MM.1S (cell line): Measurements from ENCODE around the gene FAAP24.
A peak's percentile ranks its signal among the peaks of the same experiment; 100 is the strongest.
"Not testable (repeated sequence)": the region's sequence is repeated elsewhere in the genome, so short reads cannot be mapped to it uniquely, and the experiment has no call there.

Experiments used
- DNase-seq: peaks from one replicate; pipeline ENCODE4 v3.0.0-alpha.2; 2015
- H2AFZ ChIP-seq: fragments of 300-600 bp; sonication (generic); 2 replicates; pipeline ENCODE4 v1.6.0; 2016; ENCODE audit warnings: antibody characterized with exemption, low read length
- H3F3A ChIP-seq: fragments of 300-600 bp; sonication (generic); 2 replicates; pipeline ENCODE4 v1.6.1; 2016; ENCODE audit warnings: mild to moderate bottlenecking, antibody characterized with exemption, low read length, moderate library complexity, mixed read lengths; ENCODE audit not compliant: insufficient read depth
- H3K27ac ChIP-seq: fragments of 300-600 bp; sonication (generic); 2 replicates; pipeline ENCODE4 v1.5.1; 2016; ENCODE audit warnings: mild to moderate bottlenecking, low read length
- H3K27me3 ChIP-seq: fragments of 300-600 bp; sonication (generic); replicated peaks from 2 replicates; pipeline ENCODE4 v1.6.0; 2016; ENCODE audit warnings: low read length; ENCODE audit not compliant: insufficient read depth
- H3K36me3 ChIP-seq: fragments of 300-600 bp; sonication (generic); replicated peaks from 2 replicates; pipeline ENCODE4 v1.6.1; 2016; ENCODE audit warnings: mild to moderate bottlenecking, low read length, mixed read lengths; ENCODE audit not compliant: insufficient read depth
- H3K4me1 ChIP-seq: fragments of 300-600 bp; sonication (generic); 2 replicates; pipeline ENCODE4 v1.6.1; 2016; ENCODE audit warnings: low read length, mixed read lengths
- H3K4me2 ChIP-seq: fragments of 300-600 bp; sonication (generic); 2 replicates; pipeline ENCODE4 v1.6.0; 2016; ENCODE audit warnings: low read depth, low read length
- H3K4me3 ChIP-seq: fragments of 300-600 bp; sonication (generic); 2 replicates; pipeline ENCODE4 v1.5.1; 2016; ENCODE audit warnings: low read length, mixed read lengths
- H3K79me2 ChIP-seq: fragments of 300-600 bp; sonication (generic); 2 replicates; pipeline ENCODE4 v1.6.1; 2016; ENCODE audit warnings: mixed run types, low read length, mixed read lengths
- H3K9ac ChIP-seq: fragments of 300-600 bp; sonication (generic); 2 replicates; pipeline ENCODE4 v1.6.1; 2016; ENCODE audit warnings: low read length, mixed read lengths
- H3K9me2 ChIP-seq: fragments of 300-600 bp; sonication (generic); replicated peaks from 2 replicates; pipeline ENCODE4 v1.6.1; 2016; ENCODE audit warnings: mild to moderate bottlenecking, low read length, mixed read lengths; ENCODE audit not compliant: insufficient read depth
- H3K9me3 ChIP-seq: fragments of 300-600 bp; sonication (generic); replicated peaks from 2 replicates; pipeline ENCODE4 v1.6.1; 2016; ENCODE audit warnings: mild to moderate bottlenecking, low read length, mixed read lengths; ENCODE audit not compliant: insufficient read depth
- H4K20me1 ChIP-seq: fragments of 300-600 bp; sonication (generic); 2 replicates; pipeline ENCODE4 v1.6.1; 2016; ENCODE audit warnings: mild to moderate bottlenecking, low read length, moderate library complexity, mixed read lengths; ENCODE audit not compliant: insufficient read depth
- EZH2 ChIP-seq: fragments of 300-600 bp; sonication (generic); optimal IDR thresholded peaks from 2 replicates; pipeline ENCODE3; 2017; ENCODE audit warnings: low read depth, mild to moderate bottlenecking, antibody characterized with exemption, low read length, mixed read lengths
- EZH2phosphoT487 ChIP-seq: fragments of 300-600 bp; sonication (generic); IDR thresholded peaks from 2 replicates; pipeline ENCODE4 v1.6.1; 2018; ENCODE audit warnings: antibody characterized with exemption, low read length
- TF ChIP-seq, protein P1 (sequence below): fragments of 300-600 bp; sonication (generic); IDR thresholded peaks from 2 replicates; pipeline ENCODE4 v1.5.1; 2016; ENCODE audit warnings: antibody characterized with exemption, low read length, mixed read lengths

FAAP24 gene

DNA sequence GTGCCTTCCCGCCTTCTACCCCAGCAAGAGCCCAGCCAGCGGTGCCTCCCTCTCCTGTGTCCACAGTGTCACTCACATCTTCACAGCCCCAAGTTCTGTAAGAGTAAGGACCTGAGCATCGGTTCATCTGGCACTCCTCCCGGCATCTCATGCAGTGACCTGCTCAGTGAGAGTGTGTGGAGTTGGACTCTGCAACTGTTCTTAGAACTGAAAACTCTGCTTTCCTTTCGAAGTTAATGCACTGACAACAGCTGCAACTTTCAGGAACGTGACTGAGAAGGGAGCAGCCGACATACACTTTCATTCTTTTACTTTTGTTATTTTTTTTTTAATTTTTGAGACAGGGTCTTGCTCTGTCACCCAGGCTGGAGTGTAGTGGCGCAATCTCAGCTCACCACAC lies 41.5 kb upstream of the FAAP24 start:
- Histone ChIP-seq H3K36me3 (no peaks in the 10 kb centered on the region), H3K9me3 (no peaks in the 10 kb centered on the region), H3K27me3 (no peaks in the 10 kb centered on the region), H3K9me2 (no peaks in the 10 kb centered on the region), H3K4me3 (no peak overlapping the region), H3K9ac (no peak overlapping the region), H4K20me1 (no peaks in the 10 kb centered on the region), H3F3A (no peaks in the 10 kb centered on the region), H2AFZ (no peak overlapping the region), H3K4me2 (no peak overlapping the region), H3K4me1 (peaks cover 4% of the 10 kb centered on the region; the same call in 1 of the 2 replicates), H3K79me2 (no peaks in the 10 kb centered on the region), H3K27ac (no peak overlapping the region)
- TF ChIP-seq EZH2phosphoT487: no peak
- DNase-seq: peak; percentile 50

DNA sequence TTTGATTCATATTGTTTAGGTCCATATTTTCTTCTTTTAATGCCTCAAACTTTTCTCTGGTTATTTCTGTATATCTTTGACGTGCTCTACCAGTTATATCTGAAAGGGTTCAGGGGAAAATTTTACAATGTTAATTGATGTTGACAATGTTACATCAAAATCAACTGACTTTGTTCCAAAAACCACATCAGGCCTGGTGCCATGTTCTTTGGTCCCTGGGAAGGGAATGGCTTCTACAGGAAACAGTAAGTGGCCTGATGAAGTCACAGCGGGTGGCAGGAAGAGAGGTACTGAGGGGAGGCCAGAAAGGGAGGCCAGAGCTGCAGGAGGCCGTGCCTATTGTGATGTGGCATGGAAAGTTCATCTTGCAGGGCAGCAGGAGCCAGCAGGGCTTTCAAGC lies 38.5 kb upstream of the FAAP24 start:
- Histone ChIP-seq H3K36me3 (no peaks in the 10 kb centered on the region), H3K4me3 (no peak overlapping the region), H3K4me2 (no peak overlapping the region), H2AFZ (no peak overlapping the region), H3K9me3 (no peaks in the 10 kb centered on the region), H3K79me2 (no peaks in the 10 kb centered on the region), H3K27me3 (no peaks in the 10 kb centered on the region), H3K4me1 (peaks cover 4% of the 10 kb centered on the region; the same call in 1 of the 2 replicates), H3K27ac (no peak overlapping the region), H3K9ac (no peak overlapping the region), H4K20me1 (no peaks in the 10 kb centered on the region), H3F3A (no peaks in the 10 kb centered on the region), H3K9me2 (no peaks in the 10 kb centered on the region)
- TF ChIP-seq, protein P1, sequence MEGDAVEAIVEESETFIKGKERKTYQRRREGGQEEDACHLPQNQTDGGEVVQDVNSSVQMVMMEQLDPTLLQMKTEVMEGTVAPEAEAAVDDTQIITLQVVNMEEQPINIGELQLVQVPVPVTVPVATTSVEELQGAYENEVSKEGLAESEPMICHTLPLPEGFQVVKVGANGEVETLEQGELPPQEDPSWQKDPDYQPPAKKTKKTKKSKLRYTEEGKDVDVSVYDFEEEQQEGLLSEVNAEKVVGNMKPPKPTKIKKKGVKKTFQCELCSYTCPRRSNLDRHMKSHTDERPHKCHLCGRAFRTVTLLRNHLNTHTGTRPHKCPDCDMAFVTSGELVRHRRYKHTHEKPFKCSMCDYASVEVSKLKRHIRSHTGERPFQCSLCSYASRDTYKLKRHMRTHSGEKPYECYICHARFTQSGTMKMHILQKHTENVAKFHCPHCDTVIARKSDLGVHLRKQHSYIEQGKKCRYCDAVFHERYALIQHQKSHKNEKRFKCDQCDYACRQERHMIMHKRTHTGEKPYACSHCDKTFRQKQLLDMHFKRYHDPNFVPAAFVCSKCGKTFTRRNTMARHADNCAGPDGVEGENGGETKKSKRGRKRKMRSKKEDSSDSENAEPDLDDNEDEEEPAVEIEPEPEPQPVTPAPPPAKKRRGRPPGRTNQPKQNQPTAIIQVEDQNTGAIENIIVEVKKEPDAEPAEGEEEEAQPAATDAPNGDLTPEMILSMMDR: no peak
- TF ChIP-seq EZH2phosphoT487 (no peak), EZH2 (no peak)
- DNase-seq: no peak

DNA sequence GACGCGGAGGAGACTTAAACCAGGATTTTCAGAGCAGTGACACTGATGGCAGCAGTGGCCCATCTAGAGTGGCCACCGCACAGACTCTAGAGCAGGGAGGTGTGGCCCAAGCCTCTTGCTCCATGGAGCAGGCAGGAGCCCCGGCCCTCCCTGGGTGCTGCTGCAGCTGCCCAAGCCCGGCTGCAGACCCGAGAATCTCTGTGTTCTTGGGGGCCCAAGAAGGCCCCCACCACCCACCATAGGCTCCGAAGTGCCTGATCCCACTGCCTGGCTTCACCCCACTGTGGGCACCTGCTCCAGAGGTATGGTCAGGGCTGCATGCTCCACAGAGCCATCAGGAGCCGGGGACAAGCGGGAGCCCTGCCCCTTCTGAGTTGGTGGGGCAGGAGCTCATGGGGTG lies 36.4 kb upstream of the FAAP24 start:
- Histone ChIP-seq H3K36me3 (no peaks in the 10 kb centered on the region), H3K4me3 (no peak overlapping the region), H3K27ac (no peak overlapping the region), H3K4me1 (no peaks in the 10 kb centered on the region), H4K20me1 (no peaks in the 10 kb centered on the region), H2AFZ (no peak overlapping the region), H3K79me2 (no peaks in the 10 kb centered on the region), H3K4me2 (no peak overlapping the region), H3K9me2 (no peaks in the 10 kb centered on the region), H3F3A (no peaks in the 10 kb centered on the region), H3K27me3 (no peaks in the 10 kb centered on the region), H3K9me3 (no peaks in the 10 kb centered on the region), H3K9ac (no peak overlapping the region)
- no peak for DNase-seq
- TF ChIP-seq, protein P1: no peak
- no peak for TF ChIP-seq EZH2phosphoT487
- TF ChIP-seq EZH2: no peak

DNA sequence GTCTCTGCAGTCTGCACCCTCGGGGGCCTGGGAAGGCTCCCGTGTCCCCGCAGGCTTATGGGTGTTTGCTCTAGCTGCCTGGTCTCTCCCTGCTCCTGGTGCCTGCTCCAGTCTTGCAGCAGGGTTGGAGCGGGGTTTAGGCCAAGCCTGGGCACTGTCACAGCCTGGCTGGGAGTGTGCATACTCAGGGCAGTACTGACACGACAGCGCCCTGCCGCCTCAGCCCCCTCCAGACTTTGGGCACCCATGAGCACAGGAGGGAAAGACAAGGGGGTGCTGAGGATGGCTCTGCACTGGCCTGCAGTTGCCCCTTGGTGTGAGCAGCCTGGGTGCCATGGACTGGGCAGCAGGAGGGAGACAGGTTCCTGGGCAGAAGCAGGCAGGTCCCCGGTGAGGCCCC lies 36.0 kb upstream of the FAAP24 start:
- no peaks in the 10 kb centered on the region for H3K36me3 ChIP-seq
- no peaks in the 10 kb centered on the region for H3K27me3 ChIP-seq
- H3K9ac ChIP-seq: no peak overlapping the region
- DNase-seq: no peak
- H2AFZ ChIP-seq: no peak overlapping the region
- no peaks in the 10 kb centered on the region for H3F3A ChIP-seq
- TF ChIP-seq, protein P1: no peak
- TF ChIP-seq EZH2phosphoT487: no peak
- no peak for TF ChIP-seq EZH2
- H3K4me1 ChIP-seq: no peaks in the 10 kb centered on the region
- H4K20me1 ChIP-seq: no peaks in the 10 kb centered on the region
- no peaks in the 10 kb centered on the region for H3K9me3 ChIP-seq
- no peak overlapping the region for H3K4me3 ChIP-seq
- H3K27ac ChIP-seq: no peak overlapping the region
- H3K9me2 ChIP-seq: no peaks in the 10 kb centered on the region
- no peak overlapping the region for H3K4me2 ChIP-seq
- H3K79me2 ChIP-seq: no peaks in the 10 kb centered on the region

DNA sequence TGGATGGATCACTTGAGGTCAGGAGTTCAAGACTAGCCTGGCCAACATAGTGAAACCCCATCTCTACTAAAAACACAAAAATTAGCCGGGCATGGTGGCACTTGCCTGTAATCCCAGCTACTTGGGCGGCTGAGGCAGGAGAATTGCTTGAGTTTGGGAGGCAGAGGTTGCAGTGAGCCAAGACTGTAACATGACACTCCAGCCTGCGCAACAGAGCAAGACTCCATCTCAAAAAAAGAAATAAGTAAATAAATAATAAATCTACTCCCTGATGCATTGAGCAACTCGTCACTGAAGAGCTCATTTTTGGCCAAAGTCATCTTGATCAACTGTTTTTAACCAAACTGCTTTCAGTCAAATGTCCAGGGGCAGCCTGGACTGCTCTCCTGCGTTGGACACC lies 30.8 kb upstream of the FAAP24 start:
- not testable (repeated sequence) for H3K27ac ChIP-seq, H3K36me3 ChIP-seq, DNase-seq

More for the DNA sequence above, 30.8 kb upstream of the FAAP24 start:
- not testable (repeated sequence) for H3F3A ChIP-seq, H4K20me1 ChIP-seq, H3K4me2 ChIP-seq, H3K9me2 ChIP-seq, H3K4me1 ChIP-seq, H3K79me2 ChIP-seq, H3K4me3 ChIP-seq, H3K27me3 ChIP-seq, H3K9me3 ChIP-seq, H3K9ac ChIP-seq, H2AFZ ChIP-seq
